GM23338 (cell line): ENCODE measurements around the gene BEGAIN.

Source experiments
- CREB1 ChIP-seq: fragments of 250-450 bp; sonication (Bioruptor Pico); IDR thresholded peaks from 2 replicates; pipeline ENCODE4 v1.5.0; 2020; ENCODE audit warnings: low read depth, mild to moderate bottlenecking, moderate library complexity
- CTCF ChIP-seq, 2 experiments: fragments of 200-600 bp in 1 of 2; sonication (generic) in 1 of 2; conservative IDR thresholded peaks; 2 replicates each; pipeline versions ENCODE4 v1.5.1 to v1.6.1; 2016 to 2017; ENCODE audit warnings: antibody characterized with exemption in 2 of 2, low read depth in 2 of 2, mild to moderate bottlenecking in 2 of 2, moderate library complexity in 1 of 2
- ETS1 ChIP-seq: IDR thresholded peaks from 2 replicates; pipeline ENCODE4 v1.6.1; 2016; ENCODE audit warnings: antibody characterized with exemption
- EZH2 ChIP-seq: fragments of 200-600 bp; sonication (generic); IDR thresholded peaks from one replicate; pipeline ENCODE4 v1.8.0; 2017; ENCODE audit warnings: antibody characterized with exemption, mild to moderate bottlenecking, low read depth; ENCODE audit not compliant: unreplicated experiment
- EZH2phosphoT487 ChIP-seq: fragments of 200-600 bp; sonication (generic); IDR thresholded peaks from one replicate; pipeline ENCODE4 v1.8.1; 2018; ENCODE audit warnings: antibody characterized with exemption; ENCODE audit not compliant: unreplicated experiment
- JUNB ChIP-seq: IDR thresholded peaks from one replicate; pipeline ENCODE4 v1.6.1; 2016; ENCODE audit warnings: antibody characterized with exemption; ENCODE audit not compliant: unreplicated experiment
- POLR2AphosphoS5 ChIP-seq: IDR thresholded peaks from 2 replicates; pipeline ENCODE4 v1.6.1; 2016; ENCODE audit warnings: antibody characterized with exemption, low read depth
- STAT1 ChIP-seq: IDR thresholded peaks from one replicate; pipeline ENCODE4 v1.6.1; 2016; ENCODE audit warnings: antibody characterized with exemption; ENCODE audit not compliant: unreplicated experiment
- TF ChIP-seq, protein P1 (sequence below): IDR thresholded peaks from one replicate; pipeline ENCODE4 v1.6.1; 2018; ENCODE audit warnings: antibody characterized with exemption; ENCODE audit not compliant: unreplicated experiment

- TF ChIP-seq JUNB (no peak), CTCF (conservative IDR thresholded peaks at IDR 0.05; ENCODE audit: low read depth in 2 of 2) (no peak), ETS1 (no peak), EZH2 (no peak), POLR2AphosphoS5 (no peak), CREB1 (no peak), STAT1 (no peak), EZH2phosphoT487 (no peak)
- TF ChIP-seq, protein P1, sequence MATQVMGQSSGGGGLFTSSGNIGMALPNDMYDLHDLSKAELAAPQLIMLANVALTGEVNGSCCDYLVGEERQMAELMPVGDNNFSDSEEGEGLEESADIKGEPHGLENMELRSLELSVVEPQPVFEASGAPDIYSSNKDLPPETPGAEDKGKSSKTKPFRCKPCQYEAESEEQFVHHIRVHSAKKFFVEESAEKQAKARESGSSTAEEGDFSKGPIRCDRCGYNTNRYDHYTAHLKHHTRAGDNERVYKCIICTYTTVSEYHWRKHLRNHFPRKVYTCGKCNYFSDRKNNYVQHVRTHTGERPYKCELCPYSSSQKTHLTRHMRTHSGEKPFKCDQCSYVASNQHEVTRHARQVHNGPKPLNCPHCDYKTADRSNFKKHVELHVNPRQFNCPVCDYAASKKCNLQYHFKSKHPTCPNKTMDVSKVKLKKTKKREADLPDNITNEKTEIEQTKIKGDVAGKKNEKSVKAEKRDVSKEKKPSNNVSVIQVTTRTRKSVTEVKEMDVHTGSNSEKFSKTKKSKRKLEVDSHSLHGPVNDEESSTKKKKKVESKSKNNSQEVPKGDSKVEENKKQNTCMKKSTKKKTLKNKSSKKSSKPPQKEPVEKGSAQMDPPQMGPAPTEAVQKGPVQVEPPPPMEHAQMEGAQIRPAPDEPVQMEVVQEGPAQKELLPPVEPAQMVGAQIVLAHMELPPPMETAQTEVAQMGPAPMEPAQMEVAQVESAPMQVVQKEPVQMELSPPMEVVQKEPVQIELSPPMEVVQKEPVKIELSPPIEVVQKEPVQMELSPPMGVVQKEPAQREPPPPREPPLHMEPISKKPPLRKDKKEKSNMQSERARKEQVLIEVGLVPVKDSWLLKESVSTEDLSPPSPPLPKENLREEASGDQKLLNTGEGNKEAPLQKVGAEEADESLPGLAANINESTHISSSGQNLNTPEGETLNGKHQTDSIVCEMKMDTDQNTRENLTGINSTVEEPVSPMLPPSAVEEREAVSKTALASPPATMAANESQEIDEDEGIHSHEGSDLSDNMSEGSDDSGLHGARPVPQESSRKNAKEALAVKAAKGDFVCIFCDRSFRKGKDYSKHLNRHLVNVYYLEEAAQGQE, result no peak
Observed at GRCh38 chr14:100498068-100498467, 89.1 kb downstream of the BEGAIN start.
